Amniotic epithelial cell (primary cell): ENCODE data around the gene CDH4.
A peak's percentile ranks its signal among the peaks of the same experiment; 100 is the strongest.

ENCODE experiments used
- DNase-seq: peaks from one replicate; pipeline ENCODE4 v3.0.0-alpha.2; 2010; ENCODE audit warnings: low read depth

The CDH4 gene

GRCh38 chr20:61281286-61281795 lies 29.3 kb downstream of the CDH4 start:
- no peak for DNase-seq

DNA sequence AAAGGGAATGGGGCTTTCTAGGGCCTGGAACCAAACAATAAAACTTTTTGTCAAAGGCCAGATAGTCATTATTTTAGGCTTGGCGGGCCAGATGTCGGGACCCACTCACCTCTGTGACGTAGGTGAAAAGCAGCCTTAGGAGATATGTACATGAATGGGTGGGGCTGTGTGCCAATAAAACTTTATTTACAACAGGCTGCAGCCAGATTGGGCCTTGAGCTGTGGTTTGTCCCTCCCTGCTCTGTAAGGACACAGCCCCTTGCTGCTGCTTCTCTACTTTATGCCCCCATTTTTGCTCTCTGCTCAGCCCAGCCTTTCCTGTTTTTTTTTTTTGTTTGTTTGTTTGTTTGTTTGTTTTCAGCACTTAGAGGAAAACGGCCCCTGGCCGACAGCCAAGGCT lies 32.7 kb downstream of the CDH4 start:
- no peak for DNase-seq

DNA sequence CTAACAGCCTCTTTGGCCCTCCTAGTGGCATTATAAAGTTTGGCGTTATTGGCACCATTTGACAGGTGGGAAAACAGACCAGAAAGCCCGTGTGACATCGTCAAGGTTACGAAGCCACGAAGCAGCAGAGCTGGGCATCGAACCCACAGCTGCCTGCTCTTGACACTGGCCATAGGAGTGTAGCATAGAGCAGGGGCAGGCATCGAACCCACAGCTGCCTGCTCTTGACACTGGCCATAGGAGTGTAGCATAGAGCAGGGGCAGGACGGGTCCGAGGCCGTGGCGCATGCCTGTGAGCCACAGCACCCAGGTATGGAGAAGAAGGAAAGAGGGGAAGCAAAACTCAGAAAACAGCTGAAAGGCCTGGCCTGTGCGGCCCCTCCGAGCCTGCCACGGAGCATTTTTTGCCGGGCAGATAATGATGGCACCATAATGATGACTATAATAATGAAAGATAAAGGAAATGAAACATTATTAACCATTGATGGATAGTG lies 33.1 kb downstream of the CDH4 start:
- DNase-seq, result no peak

- DNase-seq, result no peak
These were observed 33.6 kb downstream of the CDH4 start for GRCh38 chr20:61285691-61286090.

DNA sequence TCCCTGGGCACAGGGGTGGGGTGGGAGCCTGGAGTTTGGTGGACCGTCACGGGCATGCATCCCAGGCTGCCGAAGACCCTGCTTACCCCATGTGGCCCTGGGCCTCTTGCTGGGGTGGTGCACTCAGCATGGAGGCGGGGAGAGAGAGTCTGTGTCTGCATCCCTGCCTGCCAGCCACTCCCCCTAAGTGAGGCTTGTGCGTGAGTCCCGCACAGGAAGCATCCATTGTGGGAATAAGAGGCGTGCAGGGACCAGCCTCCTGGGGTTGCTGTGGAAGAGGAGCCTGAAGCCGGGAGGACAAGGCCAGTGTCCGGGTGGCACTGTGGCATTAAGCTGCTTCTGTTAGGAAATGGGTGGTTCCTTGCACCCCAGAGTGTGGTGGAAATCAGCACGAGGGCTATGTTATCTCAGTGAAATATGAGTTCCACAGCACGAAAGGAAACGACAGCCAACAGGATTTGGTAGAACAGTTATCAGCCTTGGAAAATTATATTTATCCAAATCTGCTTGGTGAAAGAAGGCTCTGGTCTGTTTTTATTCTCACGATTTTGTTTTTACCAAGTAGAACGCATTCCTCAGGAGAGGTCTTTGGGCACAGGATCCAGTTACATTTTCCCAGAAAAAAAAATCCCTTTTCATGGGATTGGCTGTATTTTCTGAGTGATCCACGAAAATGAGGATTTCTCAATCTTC lies 35.7 kb downstream of the CDH4 start:
- DNase-seq, result no peak

- DNase-seq, result no peak
These were observed 36.3 kb downstream of the CDH4 start for GRCh38 chr20:61288331-61288784.

- DNase-seq, result no peak
These were observed 37.1 kb downstream of the CDH4 start for GRCh38 chr20:61289166-61289565.

GRCh38 chr20:61290721-61291120 lies 38.7 kb downstream of the CDH4 start:
- DNase-seq, result no peak

- no peak for DNase-seq
These were observed 39.2 kb downstream of the CDH4 start for GRCh38 chr20:61291166-61291829.

DNA sequence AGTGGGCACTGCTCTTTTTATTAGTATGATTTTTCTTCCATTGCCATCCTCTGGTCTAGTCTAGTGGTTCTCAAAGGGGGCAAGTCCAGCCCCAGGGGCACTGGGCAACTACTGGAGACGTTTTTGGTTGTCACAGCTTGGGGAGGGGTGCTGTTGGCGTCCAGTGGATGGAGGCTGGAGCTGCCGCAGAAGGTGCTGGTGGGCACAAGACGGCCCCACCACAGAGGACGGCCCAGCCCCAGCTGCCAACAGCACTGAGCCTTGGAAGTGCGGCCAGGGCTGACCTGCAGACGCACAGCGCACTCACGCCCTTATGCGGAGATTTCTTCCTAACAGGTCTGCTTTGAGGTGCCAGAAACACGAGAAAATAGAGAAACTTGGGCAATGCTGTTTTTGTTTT lies 40.3 kb downstream of the CDH4 start:
- no peak for DNase-seq

- DNase-seq, result no peak
These were observed 41.0 kb downstream of the CDH4 start for GRCh38 chr20:61292821-61293612.

- DNase-seq, result no peak
These were observed 41.9 kb downstream of the CDH4 start for GRCh38 chr20:61293951-61294350.

GRCh38 chr20:61295249-61295648 lies 43.2 kb downstream of the CDH4 start:
- DNase-seq, result no peak

GRCh38 chr20:61295682-61296628 lies 43.9 kb downstream of the CDH4 start:
- peak; percentile 2 for DNase-seq

DNA sequence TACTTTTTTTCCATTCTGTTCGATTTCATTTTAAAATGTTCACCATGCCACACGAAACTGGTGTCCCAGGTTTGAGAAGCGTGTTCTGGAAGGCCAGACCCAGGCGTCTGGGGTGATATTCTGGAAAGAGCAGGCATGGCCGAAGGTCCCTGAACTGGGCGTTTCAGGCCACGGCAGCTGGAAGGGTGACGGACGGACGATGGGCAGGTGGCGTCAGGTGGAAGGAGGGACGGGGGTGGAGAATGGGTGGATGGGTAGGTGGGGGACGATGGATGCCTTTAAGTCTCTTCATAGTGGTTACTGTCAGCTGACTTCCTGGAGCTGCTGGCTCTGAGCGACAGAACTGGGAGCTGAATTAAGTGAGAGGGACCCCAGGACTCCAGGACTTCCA lies 44.6 kb downstream of the CDH4 start:
- DNase-seq, result no peak

DNA sequence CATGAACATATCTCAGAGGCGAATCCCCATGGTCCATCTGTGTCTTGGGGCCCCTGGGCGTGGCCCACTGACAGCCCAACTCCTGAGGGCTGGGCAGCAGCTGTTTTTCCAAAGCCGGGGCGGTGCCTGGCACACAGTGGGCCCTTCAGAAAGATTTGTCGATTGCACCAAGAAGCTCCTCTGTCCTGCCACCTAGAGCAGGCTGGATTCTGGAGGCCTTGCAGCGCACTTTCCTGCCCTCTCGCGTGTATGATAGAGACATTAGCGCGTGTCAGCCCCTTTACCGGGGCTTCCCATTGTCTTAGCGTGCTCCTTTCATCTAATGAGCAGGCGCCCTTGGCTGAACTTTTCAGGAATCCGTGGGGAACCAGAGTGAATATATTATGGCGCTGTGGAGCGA lies 45.4 kb downstream of the CDH4 start:
- no peak for DNase-seq

DNA sequence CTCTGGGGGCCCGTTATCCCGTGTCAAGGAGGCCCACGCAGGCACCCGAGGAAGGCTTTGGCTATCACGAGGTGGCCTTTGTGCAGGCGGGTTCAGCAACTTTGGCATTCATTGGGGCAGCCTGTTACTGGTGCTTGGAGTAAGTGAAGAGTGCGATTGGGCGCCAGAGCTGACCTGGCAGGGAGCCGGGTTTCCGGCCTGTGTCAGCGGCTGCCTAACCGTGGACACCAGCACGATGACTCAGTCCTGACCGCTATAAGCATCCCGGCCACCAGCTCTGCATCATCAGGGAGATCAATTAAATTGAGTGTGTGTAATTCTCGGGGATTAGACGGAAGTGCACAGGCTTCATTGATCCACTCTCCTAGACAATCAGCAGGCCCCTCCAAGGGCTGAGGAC lies 45.9 kb downstream of the CDH4 start:
- peak; percentile 34 for DNase-seq

DNA sequence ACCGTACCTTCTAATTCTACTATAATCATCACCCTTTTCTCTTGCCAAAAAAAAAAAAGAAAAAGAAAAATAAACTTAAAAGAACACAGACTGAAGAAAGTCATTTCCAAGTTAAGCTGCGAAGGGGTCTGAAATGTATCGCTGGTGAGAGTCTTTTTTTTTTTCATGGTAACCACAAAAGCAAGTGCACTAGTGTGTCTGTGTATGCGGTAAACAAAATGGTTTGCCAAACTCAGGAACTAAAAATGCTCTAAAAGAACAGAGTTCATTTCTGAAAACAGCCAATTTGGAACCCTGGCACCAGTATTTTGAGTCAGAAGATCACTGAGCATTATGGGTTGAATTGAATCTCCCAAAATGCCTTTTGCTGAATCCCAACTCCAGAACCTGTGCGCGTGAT lies 46.6 kb downstream of the CDH4 start:
- DNase-seq, result no peak

DNA sequence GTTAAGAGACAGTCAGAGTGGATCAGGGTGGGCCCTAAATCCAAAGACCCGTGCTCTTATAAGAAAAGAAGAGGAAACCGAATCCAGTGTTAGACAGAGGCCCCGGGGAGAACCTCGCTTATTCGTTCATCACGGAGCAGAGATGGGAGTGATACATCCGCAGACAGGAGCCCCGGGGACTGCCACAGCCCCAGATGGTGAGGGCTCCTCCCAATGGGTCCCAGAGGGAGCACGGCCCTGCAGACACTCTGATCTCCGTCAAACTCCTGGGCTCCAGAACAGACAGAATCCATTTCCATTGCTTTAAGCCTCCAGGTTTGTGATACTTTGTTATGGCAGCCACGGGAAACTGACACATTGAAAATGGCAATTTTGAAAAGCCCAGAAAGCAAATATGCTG lies 47.0 kb downstream of the CDH4 start:
- no peak for DNase-seq

DNA sequence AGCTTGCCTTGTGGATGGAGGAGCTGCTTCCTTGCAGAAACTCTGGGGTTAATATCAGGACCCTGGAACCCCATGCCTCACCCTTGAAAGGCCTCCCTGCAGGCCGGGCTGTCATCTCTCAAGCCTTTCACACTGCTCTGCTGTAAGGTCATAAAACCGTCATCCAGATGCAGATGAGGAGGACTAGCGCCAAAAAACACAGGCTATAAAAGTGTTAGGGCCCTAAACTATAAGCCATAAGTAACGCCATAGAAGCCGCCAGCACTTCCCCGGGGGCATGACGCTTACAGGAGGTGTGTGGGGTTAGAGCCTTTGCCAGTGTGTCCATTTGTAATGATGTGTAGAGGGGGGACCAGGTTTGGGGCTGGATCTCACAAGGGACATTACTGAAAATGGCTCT lies 47.6 kb downstream of the CDH4 start:
- no peak for DNase-seq

DNA sequence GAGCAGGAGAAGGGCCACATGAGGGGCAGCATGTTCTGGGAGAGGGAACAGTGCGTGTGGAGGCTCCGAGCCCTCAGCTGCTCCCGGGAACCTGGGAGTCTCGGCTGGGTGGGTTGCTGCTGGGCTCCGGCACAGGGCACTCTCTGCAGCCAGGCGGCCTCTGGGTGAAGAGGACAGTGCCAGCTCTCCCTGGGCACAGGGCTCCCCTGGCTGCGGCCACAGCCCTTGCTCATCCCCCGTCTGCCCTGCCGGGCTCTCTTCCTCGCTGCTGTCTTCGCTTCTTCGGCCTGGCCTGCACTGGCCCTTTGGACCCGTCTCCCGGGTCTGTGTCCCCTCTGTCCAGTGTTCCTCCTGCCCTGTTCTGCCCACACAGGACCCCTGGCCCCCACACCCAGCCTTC lies 48.2 kb downstream of the CDH4 start:
- DNase-seq, result no peak

DNA sequence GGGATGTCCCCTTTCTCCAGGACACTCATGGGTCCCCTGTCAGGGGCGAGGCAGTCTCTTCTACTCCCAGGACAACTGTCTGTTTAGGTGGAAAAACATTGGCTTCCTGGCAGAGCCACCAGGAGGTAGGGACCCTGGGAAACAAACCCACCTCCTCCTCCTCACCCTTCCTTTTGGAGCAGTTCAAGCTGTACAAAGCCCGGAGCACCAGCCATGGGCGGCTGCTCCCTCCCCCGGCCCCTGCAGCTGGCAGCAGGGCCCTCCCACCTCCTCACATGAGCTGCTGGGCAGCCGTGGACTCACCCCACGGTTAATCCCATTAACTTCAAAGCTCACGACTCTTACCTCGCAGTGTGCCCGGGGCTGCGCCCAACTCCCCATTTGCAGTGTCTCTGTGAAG lies 48.6 kb downstream of the CDH4 start:
- no peak for DNase-seq
